Measurements from ENCODE around the gene OR7G3. TPM values are rescaled to one million over a fixed set of nuclear protein-coding genes. Genes with fewer than 3 reads are reported as not detected.

Gene OR7G3
- total RNA-seq, 1 donor from 2014 or later: not detected

GRCh38 chr19:9140159-9140874 is 13.6 kb upstream of the OR7G3 start, which contains the start of gene ZNF317:
TSS of gene ZNF317 (plus strand) at chr19:9140397. CDS start at chr19:9156017, 15,620 bp downstream.
- H3K9ac ChIP-seq (ENCODE audit: low read length): peak within 1 kb of the TSS; percentile 98
- H4K20me1 ChIP-seq (ENCODE audit: insufficient read depth, low read length): peaks cover 34% of the 10 kb centered on the region
- H3K36me3 Mint-ChIP-seq (ENCODE audit: low read depth, unreplicated experiment): peaks cover 8% of the 10 kb centered on the region
- H3K9me3 ChIP-seq (ENCODE audit: insufficient read depth, low read depth, low read length): peaks cover 3% of the 10 kb centered on the region
- H3K27me3 Mint-ChIP-seq (ENCODE audit: low read depth, unreplicated experiment): no peaks in the 10 kb centered on the region
- H3K27ac ChIP-seq (ENCODE audit: low read depth, low read length): peak within 1 kb of the TSS; percentile 93
- peaks cover 5% of the 10 kb centered on the region for H3K9me3 Mint-ChIP-seq (ENCODE audit: unreplicated experiment)
- no peaks in the 10 kb centered on the region for H3K27me3 ChIP-seq (ENCODE audit: insufficient read depth, low read length)
- H2AFZ ChIP-seq (ENCODE audit: low read depth, low read length): peak within 1 kb of the TSS; percentile 96
- FAIRE-seq: no peak
- peak; percentile 73 for DNase-seq (ENCODE audit: low read depth)
- peaks cover 52% of the 10 kb centered on the region for H3K79me2 ChIP-seq (ENCODE audit: insufficient read depth, low read length)
- H3K4me3 ChIP-seq (ENCODE audit: insufficient read depth, low read depth, low read length): peak within 1 kb of the TSS; percentile 91
- peak within 1 kb of the TSS; percentile 95 for H3K4me2 ChIP-seq (ENCODE audit: low read length)
- peaks cover 8% of the 10 kb centered on the region for H3K4me1 ChIP-seq (ENCODE audit: insufficient read depth, low read length)
- peak within 1 kb of the TSS; percentile 99 for H3K4me3 Mint-ChIP-seq (ENCODE audit: unreplicated experiment)
- peaks cover 4% of the 10 kb centered on the region for H3K36me3 ChIP-seq (ENCODE audit: insufficient read depth, low read length)
- no peaks in the 10 kb centered on the region for H3K4me1 Mint-ChIP-seq (ENCODE audit: low read depth, unreplicated experiment)
- no peak for TF ChIP-seq CTCF (IDR thresholded peaks at IDR 0.05; ENCODE audit: insufficient read depth, low read depth, low read length)
- no peak for TF ChIP-seq EZH2 (IDR thresholded peaks at IDR 0.05; ENCODE audit: insufficient read depth, low read length)
- peak within 1 kb of the TSS; percentile 98 for H3K27ac Mint-ChIP-seq (ENCODE audit: unreplicated experiment)

GRCh38 chr19:9139609-9140158 is 12.9 kb upstream of the OR7G3 start:
- peak overlapping the region; percentile 96 for H2AFZ ChIP-seq (ENCODE audit: low read depth, low read length)
- FAIRE-seq: no peak
- Mint-ChIP-seq H3K36me3 (ENCODE audit: low read depth, unreplicated experiment) (peaks cover 4% of the 10 kb centered on the region), H3K27ac (ENCODE audit: unreplicated experiment) (peak overlapping the region; percentile 98), H3K4me3 (ENCODE audit: unreplicated experiment) (peak overlapping the region; percentile 99), H3K4me1 (ENCODE audit: low read depth, unreplicated experiment) (no peaks in the 10 kb centered on the region), H3K27me3 (ENCODE audit: low read depth, unreplicated experiment) (no peaks in the 10 kb centered on the region), H3K9me3 (ENCODE audit: unreplicated experiment) (peaks cover 3% of the 10 kb centered on the region)
- peak overlapping the region; percentile 98 for H3K9ac ChIP-seq (ENCODE audit: low read length)
- H3K9me3 ChIP-seq (ENCODE audit: insufficient read depth, low read depth, low read length): peaks cover 2% of the 10 kb centered on the region
- H3K79me2 ChIP-seq (ENCODE audit: insufficient read depth, low read length): peaks cover 45% of the 10 kb centered on the region
- peaks cover 8% of the 10 kb centered on the region for H3K4me1 ChIP-seq (ENCODE audit: insufficient read depth, low read length)
- H4K20me1 ChIP-seq (ENCODE audit: insufficient read depth, low read length): peaks cover 28% of the 10 kb centered on the region
- H3K4me2 ChIP-seq (ENCODE audit: low read length): peak overlapping the region; percentile 95
- no peak for DNase-seq (ENCODE audit: low read depth)
- TF ChIP-seq CTCF (IDR thresholded peaks at IDR 0.05; ENCODE audit: insufficient read depth, low read depth, low read length) (no peak), EZH2 (IDR thresholded peaks at IDR 0.05; ENCODE audit: insufficient read depth, low read length) (no peak)
- no peaks in the 10 kb centered on the region for H3K27me3 ChIP-seq (ENCODE audit: insufficient read depth, low read length)
- peak overlapping the region; percentile 93 for H3K27ac ChIP-seq (ENCODE audit: low read depth, low read length)
- peak overlapping the region; percentile 91 for H3K4me3 ChIP-seq (ENCODE audit: insufficient read depth, low read depth, low read length)
- H3K36me3 ChIP-seq (ENCODE audit: insufficient read depth, low read length): peaks cover 4% of the 10 kb centered on the region

GRCh38 chr19:9132422-9132821 is 5.7 kb upstream of the OR7G3 start:
- FAIRE-seq (no peak), DNase-seq (ENCODE audit: low read depth) (no peak)
- H3K9me3 Mint-ChIP-seq (ENCODE audit: unreplicated experiment): peaks cover 5% of the 10 kb centered on the region
- H3K27me3 Mint-ChIP-seq (ENCODE audit: low read depth, unreplicated experiment): no peaks in the 10 kb centered on the region
- TF ChIP-seq CTCF (IDR thresholded peaks at IDR 0.05; ENCODE audit: insufficient read depth, low read depth, low read length) (no peak), EZH2 (IDR thresholded peaks at IDR 0.05; ENCODE audit: insufficient read depth, low read length) (no peak)
- Histone ChIP-seq H3K27me3 (ENCODE audit: insufficient read depth, low read length) (no peaks in the 10 kb centered on the region), H3K36me3 (ENCODE audit: insufficient read depth, low read length) (no peaks in the 10 kb centered on the region), H3K4me2 (ENCODE audit: low read length) (no peak overlapping the region), H3K9me3 (ENCODE audit: insufficient read depth, low read depth, low read length) (no peaks in the 10 kb centered on the region), H3K27ac (ENCODE audit: low read depth, low read length) (no peak overlapping the region), H4K20me1 (ENCODE audit: insufficient read depth, low read length) (no peaks in the 10 kb centered on the region), H2AFZ (ENCODE audit: low read depth, low read length) (no peak overlapping the region), H3K4me1 (ENCODE audit: insufficient read depth, low read length) (no peaks in the 10 kb centered on the region), H3K9ac (ENCODE audit: low read length) (no peak overlapping the region), H3K79me2 (ENCODE audit: insufficient read depth, low read length) (no peaks in the 10 kb centered on the region), H3K4me3 (ENCODE audit: insufficient read depth, low read depth, low read length) (no peak overlapping the region)
- no peak overlapping the region for H3K4me3 Mint-ChIP-seq (ENCODE audit: unreplicated experiment)
- no peaks in the 10 kb centered on the region for H3K4me1 Mint-ChIP-seq (ENCODE audit: low read depth, unreplicated experiment)
- H3K27ac Mint-ChIP-seq (ENCODE audit: unreplicated experiment): no peak overlapping the region
- no peaks in the 10 kb centered on the region for H3K36me3 Mint-ChIP-seq (ENCODE audit: low read depth, unreplicated experiment)

Data from astrocyte (in vitro differentiated cells and primary cell).